HepG2 (cell line): ENCODE results near the gene SCAI. TPM values are rescaled to one million over a fixed set of nuclear protein-coding genes. Genes with fewer than 3 reads are reported as not detected.

Experiments
- CEBPB ChIP-seq: IDR thresholded peaks from 2 replicates; pipeline ENCODE4 v1.6.1; 2011; ENCODE audit warnings: low read depth, low read length, improper control_type of control experiment, borderline replicate concordance
- FOXK1 ChIP-seq: sonication (generic); formaldehyde crosslinking; IDR thresholded peaks from 2 replicates; pipeline ENCODE4 v1.4.0; 2020; ENCODE audit warnings: low read depth, missing genetic modification reagents, borderline replicate concordance
- FOXO1 ChIP-seq: sonication (generic); formaldehyde crosslinking; IDR thresholded peaks from 2 replicates; pipeline ENCODE4 v1.4.0; 2020; ENCODE audit warnings: missing genetic modification reagents
- FOXP1 ChIP-seq, 2 experiments: fragments of 450-650 bp in 1 of 2; IDR thresholded peaks; 2 replicates each; pipeline ENCODE4 v1.6.1; 2017 to 2018; ENCODE audit warnings: antibody characterized with exemption in 1 of 2
- HNF4A ChIP-seq: sonication (generic); formaldehyde crosslinking; IDR thresholded peaks from 2 replicates; pipeline ENCODE4 v1.4.0; 2020; ENCODE audit warnings: missing genetic modification reagents
- IKZF1 ChIP-seq: fragments of 450-650 bp; IDR thresholded peaks from 2 replicates; pipeline ENCODE4 v1.7.1; 2016
- JARID2 ChIP-seq: sonication (generic); formaldehyde crosslinking; IDR thresholded peaks from 2 replicates; pipeline ENCODE4 v1.8.1; 2023; ENCODE audit warnings: missing genetic modification reagents, inconsistent platforms; ENCODE audit not compliant: insufficient replicate concordance
- KAT8 ChIP-seq: IDR thresholded peaks from 2 replicates; pipeline ENCODE4 v1.6.1; 2016; ENCODE audit warnings: missing genetic modification reagents, missing compliant biosample characterization
- KDM5B ChIP-seq: sonication (generic); formaldehyde crosslinking; IDR thresholded peaks from 2 replicates; pipeline ENCODE4 v1.4.0; 2020; ENCODE audit warnings: missing genetic modification reagents, mild to moderate bottlenecking, borderline replicate concordance
- MED1 ChIP-seq: sonication (generic); formaldehyde crosslinking; IDR thresholded peaks from 2 replicates; pipeline ENCODE4 v1.4.0; 2020; ENCODE audit warnings: missing genetic modification reagents
- PITX1 ChIP-seq: sonication (generic); formaldehyde crosslinking; IDR thresholded peaks from 2 replicates; pipeline ENCODE4 v1.5.1; 2020; ENCODE audit warnings: mild to moderate bottlenecking, missing genetic modification reagents
- RELA ChIP-seq: sonication (generic); formaldehyde crosslinking; IDR thresholded peaks from 2 replicates; pipeline ENCODE4 v1.4.0; 2020; ENCODE audit warnings: missing genetic modification reagents
- REPIN1 ChIP-seq: sonication (generic); formaldehyde crosslinking; IDR thresholded peaks from 2 replicates; pipeline ENCODE4 v1.8.0; 2022; ENCODE audit warnings: missing genetic modification reagents, low read depth, mild to moderate bottlenecking, borderline replicate concordance
- SOX5 ChIP-seq: IDR thresholded peaks from 2 replicates; pipeline ENCODE4 v1.6.1; 2016; ENCODE audit warnings: borderline replicate concordance
- TBX3 ChIP-seq: fragments of 450-650 bp; IDR thresholded peaks from 2 replicates; pipeline ENCODE4 v1.6.1; 2017; ENCODE audit warnings: antibody characterized with exemption, mild to moderate bottlenecking, inconsistent platforms, borderline replicate concordance
- ZNF263 ChIP-seq: sonication (generic); formaldehyde crosslinking; IDR thresholded peaks from 2 replicates; pipeline ENCODE4 v1.4.0; 2020; ENCODE audit warnings: missing genetic modification reagents
- ZNF788 ChIP-seq: sonication (generic); formaldehyde crosslinking; IDR thresholded peaks from 2 replicates; pipeline ENCODE4 v1.5.0; 2020; ENCODE audit warnings: mild to moderate bottlenecking, missing genetic modification reagents, borderline replicate concordance
- ZNF792 ChIP-seq: IDR thresholded peaks from 2 replicates; pipeline ENCODE4 v1.6.1; 2016
- ZNF878 ChIP-seq: sonication (generic); formaldehyde crosslinking; IDR thresholded peaks from 2 replicates; pipeline ENCODE4 v1.8.1; 2023; ENCODE audit warnings: mild to moderate bottlenecking, missing genetic modification reagents, moderate library complexity
- polyA plus RNA-seq, 8 experiments: library from polyadenylated mRNA; depleted of rRNA in 3 of 8; stranded (reverse) in 7 of 8; unstranded in 1 of 8; fragments of >200 nt; fragmentation: Illumina TruSeq in 4 of 8; extraction: Trizol in 4 of 8; gene quantifications; 2 replicates each; pipeline versions ENCODE4 v1.2.1 to v1.2.3, GENCODE V29; 2011 to 2016; ENCODE audit warnings: low read depth in 4 of 8, missing spikeins in 1 of 8, mixed read lengths in 1 of 8; ENCODE audit not compliant: insufficient read depth in 1 of 8
- total RNA-seq, 5 experiments: library from RNA; depleted of rRNA; stranded (reverse); fragments of >200 nt; fragmentation: Illumina TruSeq; extraction: Trizol; gene quantifications; 2 replicates each; pipeline ENCODE4 v1.2.3, GENCODE V29; 2016; ENCODE audit warnings: low read depth in 1 of 5
- TF ChIP-seq, protein P1 (sequence below): sonication (generic); formaldehyde crosslinking; conservative IDR thresholded peaks from 2 replicates; pipeline ENCODE4 v1.4.0; 2020; ENCODE audit warnings: mild to moderate bottlenecking, missing genetic modification reagents, moderate library complexity
- TF ChIP-seq, protein P2 (sequence below): sonication (generic); formaldehyde crosslinking; IDR thresholded peaks from 2 replicates; pipeline ENCODE4 v1.5.0; 2020; ENCODE audit warnings: mild to moderate bottlenecking, missing genetic modification reagents, borderline replicate concordance
- TF ChIP-seq, protein P3 (sequence below): sonication (generic); formaldehyde crosslinking; IDR thresholded peaks from 2 replicates; pipeline ENCODE4 v1.4.0; 2020; ENCODE audit warnings: mild to moderate bottlenecking, missing genetic modification reagents

SCAI gene
- total and polyA plus RNA-seq, 2 of the 13 experiments (the other 11 are each of a cell fraction or from before 2014, with no cell fraction given), result 4.4 to 8.4 TPM

DNA sequence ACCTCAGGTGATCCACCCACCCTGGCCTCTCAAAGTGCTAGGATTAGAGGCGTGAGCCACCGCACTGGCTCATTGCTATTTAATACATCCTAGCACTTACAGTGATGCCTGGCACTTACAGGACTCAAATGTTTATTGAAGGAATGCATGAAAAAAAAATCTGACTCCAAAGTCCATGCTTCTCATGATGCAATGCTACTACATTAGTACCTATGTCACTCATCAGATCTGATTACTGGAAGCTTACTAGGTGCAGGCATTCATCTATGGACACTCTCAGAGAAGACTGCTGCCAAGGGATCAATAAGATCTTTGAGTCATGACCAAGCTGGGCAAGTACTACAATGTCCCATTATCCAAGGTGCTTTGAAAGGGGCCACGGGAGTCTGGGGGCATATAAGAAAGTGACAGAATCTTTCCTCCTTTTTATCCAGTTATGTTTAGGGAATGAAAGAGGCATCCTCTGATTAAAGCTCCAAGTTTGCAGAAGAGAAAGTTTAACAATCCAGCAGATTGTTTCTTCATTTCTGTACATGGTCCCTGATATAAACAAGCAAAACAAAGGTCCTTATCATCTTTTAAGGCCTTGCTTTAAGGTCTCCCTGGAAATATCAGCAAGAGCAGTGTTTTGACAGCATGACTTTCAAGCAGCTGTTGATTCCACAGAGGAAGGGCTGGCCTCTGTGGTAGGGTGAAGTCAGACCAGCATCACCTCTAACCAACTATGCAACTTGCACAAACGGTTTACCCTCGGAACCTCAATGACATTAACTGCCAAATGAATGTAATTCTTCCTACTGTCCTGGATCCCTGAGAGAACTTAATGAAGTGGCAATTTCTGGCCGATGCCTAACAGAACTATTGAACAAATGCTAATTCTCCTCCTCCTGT lies 245.5 kb downstream of the SCAI start (continued):
- TF ChIP-seq, protein P1, sequence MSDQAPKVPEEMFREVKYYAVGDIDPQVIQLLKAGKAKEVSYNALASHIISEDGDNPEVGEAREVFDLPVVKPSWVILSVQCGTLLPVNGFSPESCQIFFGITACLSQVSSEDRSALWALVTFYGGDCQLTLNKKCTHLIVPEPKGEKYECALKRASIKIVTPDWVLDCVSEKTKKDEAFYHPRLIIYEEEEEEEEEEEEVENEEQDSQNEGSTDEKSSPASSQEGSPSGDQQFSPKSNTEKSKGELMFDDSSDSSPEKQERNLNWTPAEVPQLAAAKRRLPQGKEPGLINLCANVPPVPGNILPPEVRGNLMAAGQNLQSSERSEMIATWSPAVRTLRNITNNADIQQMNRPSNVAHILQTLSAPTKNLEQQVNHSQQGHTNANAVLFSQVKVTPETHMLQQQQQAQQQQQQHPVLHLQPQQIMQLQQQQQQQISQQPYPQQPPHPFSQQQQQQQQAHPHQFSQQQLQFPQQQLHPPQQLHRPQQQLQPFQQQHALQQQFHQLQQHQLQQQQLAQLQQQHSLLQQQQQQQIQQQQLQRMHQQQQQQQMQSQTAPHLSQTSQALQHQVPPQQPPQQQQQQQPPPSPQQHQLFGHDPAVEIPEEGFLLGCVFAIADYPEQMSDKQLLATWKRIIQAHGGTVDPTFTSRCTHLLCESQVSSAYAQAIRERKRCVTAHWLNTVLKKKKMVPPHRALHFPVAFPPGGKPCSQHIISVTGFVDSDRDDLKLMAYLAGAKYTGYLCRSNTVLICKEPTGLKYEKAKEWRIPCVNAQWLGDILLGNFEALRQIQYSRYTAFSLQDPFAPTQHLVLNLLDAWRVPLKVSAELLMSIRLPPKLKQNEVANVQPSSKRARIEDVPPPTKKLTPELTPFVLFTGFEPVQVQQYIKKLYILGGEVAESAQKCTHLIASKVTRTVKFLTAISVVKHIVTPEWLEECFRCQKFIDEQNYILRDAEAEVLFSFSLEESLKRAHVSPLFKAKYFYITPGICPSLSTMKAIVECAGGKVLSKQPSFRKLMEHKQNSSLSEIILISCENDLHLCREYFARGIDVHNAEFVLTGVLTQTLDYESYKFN (CRISPR knock-in tag), result peak; percentile 76
- TF ChIP-seq IKZF1 (no peak), FOXP1 (IDR thresholded peaks at IDR 0.05) (no peak), FOXP1 (CRISPR knock-in tag; IDR thresholded peaks at IDR 0.05) (peak; percentile 48), JARID2 (CRISPR knock-in tag) (no peak), ZNF878 (CRISPR knock-in tag) (0 out of 2 replicates have a peak, but pooled peaks have one; percentile 57), ZNF788 (0 out of 2 replicates have a peak, but pooled peaks have one; percentile 19), CEBPB (peak; percentile 95), FOXK1 (CRISPR knock-in tag) (peak; percentile 32; the same call in 1 of the 2 replicates), KDM5B (CRISPR knock-in tag) (no peak), KAT8 (0 out of 2 replicates have a peak, but pooled peaks have one; percentile 45), RELA (no peak), HNF4A (peak; percentile 93), MED1 (CRISPR knock-in tag) (peak; percentile 71), REPIN1 (no peak), SOX5 (CRISPR knock-in tag) (peak; percentile 62; the same call in 1 of the 2 replicates), TBX3 (peak; percentile 75; the same call in 1 of the 2 replicates), FOXO1 (CRISPR knock-in tag) (peak; percentile 45; the same call in 1 of the 2 replicates), ZNF263 (CRISPR knock-in tag) (no peak), PITX1 (CRISPR knock-in tag) (peak; percentile 23; the same call in 1 of the 2 replicates), ZNF792 (CRISPR knock-in tag) (no peak)
- TF ChIP-seq, protein P2, sequence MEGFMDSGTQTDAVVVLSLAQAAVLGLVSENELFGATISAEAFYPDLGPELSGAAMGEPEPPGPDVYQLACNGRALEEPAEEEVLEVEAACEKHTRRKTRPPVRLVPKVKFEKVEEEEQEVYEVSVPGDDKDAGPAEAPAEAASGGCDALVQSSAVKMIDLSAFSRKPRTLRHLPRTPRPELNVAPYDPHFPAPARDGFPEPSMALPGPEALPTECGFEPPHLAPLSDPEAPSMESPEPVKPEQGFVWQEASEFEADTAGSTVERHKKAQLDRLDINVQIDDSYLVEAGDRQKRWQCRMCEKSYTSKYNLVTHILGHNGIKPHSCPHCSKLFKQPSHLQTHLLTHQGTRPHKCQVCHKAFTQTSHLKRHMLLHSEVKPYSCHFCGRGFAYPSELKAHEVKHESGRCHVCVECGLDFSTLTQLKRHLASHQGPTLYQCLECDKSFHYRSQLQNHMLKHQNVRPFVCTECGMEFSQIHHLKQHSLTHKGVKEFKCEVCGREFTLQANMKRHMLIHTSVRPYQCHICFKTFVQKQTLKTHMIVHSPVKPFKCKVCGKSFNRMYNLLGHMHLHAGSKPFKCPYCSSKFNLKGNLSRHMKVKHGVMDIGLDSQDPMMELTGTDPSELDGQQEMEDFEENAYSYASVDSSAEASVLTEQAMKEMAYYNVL, result peak; percentile 51; the same call in 1 of the 2 replicates
- TF ChIP-seq, protein P3, sequence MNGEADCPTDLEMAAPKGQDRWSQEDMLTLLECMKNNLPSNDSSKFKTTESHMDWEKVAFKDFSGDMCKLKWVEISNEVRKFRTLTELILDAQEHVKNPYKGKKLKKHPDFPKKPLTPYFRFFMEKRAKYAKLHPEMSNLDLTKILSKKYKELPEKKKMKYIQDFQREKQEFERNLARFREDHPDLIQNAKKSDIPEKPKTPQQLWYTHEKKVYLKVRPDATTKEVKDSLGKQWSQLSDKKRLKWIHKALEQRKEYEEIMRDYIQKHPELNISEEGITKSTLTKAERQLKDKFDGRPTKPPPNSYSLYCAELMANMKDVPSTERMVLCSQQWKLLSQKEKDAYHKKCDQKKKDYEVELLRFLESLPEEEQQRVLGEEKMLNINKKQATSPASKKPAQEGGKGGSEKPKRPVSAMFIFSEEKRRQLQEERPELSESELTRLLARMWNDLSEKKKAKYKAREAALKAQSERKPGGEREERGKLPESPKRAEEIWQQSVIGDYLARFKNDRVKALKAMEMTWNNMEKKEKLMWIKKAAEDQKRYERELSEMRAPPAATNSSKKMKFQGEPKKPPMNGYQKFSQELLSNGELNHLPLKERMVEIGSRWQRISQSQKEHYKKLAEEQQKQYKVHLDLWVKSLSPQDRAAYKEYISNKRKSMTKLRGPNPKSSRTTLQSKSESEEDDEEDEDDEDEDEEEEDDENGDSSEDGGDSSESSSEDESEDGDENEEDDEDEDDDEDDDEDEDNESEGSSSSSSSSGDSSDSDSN (CRISPR knock-in tag), result peak; percentile 31; the same call in 1 of the 2 replicates
